ENCODE data around the gene TIMM21.

TIMM21 gene

DNA sequence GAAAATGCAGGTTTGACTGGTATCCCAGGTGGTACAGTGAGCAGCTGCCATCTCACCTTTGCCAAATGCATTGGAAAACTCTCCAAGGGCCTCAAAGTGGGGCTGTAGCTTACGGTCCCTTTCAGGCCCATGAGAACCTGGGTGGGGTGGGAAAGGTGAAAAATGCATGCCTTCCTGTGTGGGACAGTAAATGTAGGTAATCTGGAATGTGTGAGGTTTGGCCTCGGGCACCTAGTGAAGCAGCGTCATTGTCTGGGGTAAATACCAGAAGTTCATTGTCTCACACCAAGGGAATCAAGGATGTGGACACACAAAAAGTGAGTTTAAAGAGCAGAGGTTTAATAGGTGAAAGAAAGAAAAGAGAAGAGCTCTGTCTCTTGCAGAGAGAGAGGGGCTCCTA, 36.6 kb downstream of the TIMM21 start:
- Histone ChIP-seq H2BK5ac (ENCODE audit: low read depth, low read length, poor library complexity, severe bottlenecking) (no peak overlapping the region), H2BK15ac (ENCODE audit: low read depth, poor library complexity, severe bottlenecking) (no peak overlapping the region), H3K4ac (ENCODE audit: low read depth in 1 of 2, low read length in 2 of 2) (no peak overlapping the region), H3K4me1 (ENCODE audit: control insufficient read depth, insufficient read depth, low read depth, low read length) (no peaks in the 10 kb centered on the region), H3K27ac (ENCODE audit: low read length, poor library complexity, severe bottlenecking) (no peak overlapping the region), H3K9me3 (ENCODE audit: control insufficient read depth, low read length) (no peaks in the 10 kb centered on the region), H2BK12ac (ENCODE audit: low read length in 2 of 2) (no peak overlapping the region), H3K4me3 (ENCODE audit: insufficient read depth in 1 of 2, low read depth in 1 of 2, low read length in 2 of 2) (no peak overlapping the region), H3K14ac (ENCODE audit: low read length in 2 of 2) (no peak overlapping the region), H3K4me2 (ENCODE audit: low read length, poor library complexity, severe bottlenecking) (no peak overlapping the region), H2AFZ (ENCODE audit: low read depth, low read length) (no peak overlapping the region), H3K18ac (ENCODE audit: low read depth in 1 of 2, low read length in 2 of 2) (no peak overlapping the region), H3K36me3 (ENCODE audit: control insufficient read depth in 1 of 2, insufficient read depth in 2 of 2, low read depth in 1 of 2, low read length in 2 of 2) (no peaks in the 10 kb centered on the region), H2AK5ac (ENCODE audit: low read length, severe bottlenecking) (no peak overlapping the region), H3K79me1 (replicated peaks; ENCODE audit: low read length, poor library complexity, severe bottlenecking) (no peaks in the 10 kb centered on the region), H3K27me3 (ENCODE audit: control insufficient read depth in 1 of 2, insufficient read depth in 1 of 2, low read length in 2 of 2) (peaks cover 3 to 67% of the 10 kb centered on the region in 2 experiments), H3K23ac (ENCODE audit: low read length in 2 of 2) (no peak overlapping the region), H4K91ac (ENCODE audit: low read length) (no peak overlapping the region), H3K9ac (ENCODE audit: low read length) (no peak overlapping the region), H4K8ac (ENCODE audit: low read length) (no peak overlapping the region), H2BK120ac (ENCODE audit: low read depth, low read length) (no peak overlapping the region)
- 45% methylated on average over 3 of the region's 3 CpGs for WGBS
- no peak for DNase-seq

DNA sequence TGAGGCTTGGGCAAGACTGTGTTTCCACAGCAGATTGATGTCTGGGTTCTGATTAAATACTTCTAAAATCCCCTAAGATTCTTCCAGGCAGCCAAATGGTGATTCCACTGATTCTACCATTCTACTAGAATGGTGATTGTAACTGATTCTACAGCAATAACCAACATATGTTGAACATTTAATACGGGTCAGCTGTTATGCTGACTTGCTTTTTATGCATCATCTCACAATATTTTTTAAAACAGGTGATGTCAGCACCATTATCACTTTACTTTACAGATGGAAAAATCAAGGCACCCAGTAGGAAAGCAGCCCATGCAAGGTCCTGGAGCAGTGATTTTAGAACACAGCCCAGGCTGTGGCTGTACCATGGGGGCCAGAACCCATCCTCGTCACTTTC, 37.5 kb downstream of the TIMM21 start:
- H3K27ac ChIP-seq (ENCODE audit: low read length, poor library complexity, severe bottlenecking) = no peak overlapping the region
- no peak overlapping the region for H3K4me2 ChIP-seq (ENCODE audit: low read length, poor library complexity, severe bottlenecking)
- H2BK12ac ChIP-seq (ENCODE audit: low read length in 2 of 2) = no peak overlapping the region
- H2BK5ac ChIP-seq (ENCODE audit: low read depth, low read length, poor library complexity, severe bottlenecking) = no peak overlapping the region
- H4K91ac ChIP-seq (ENCODE audit: low read length) = no peak overlapping the region
- H3K27me3 ChIP-seq (ENCODE audit: control insufficient read depth in 1 of 2, insufficient read depth in 1 of 2, low read length in 2 of 2) = peaks cover 3 to 59% of the 10 kb centered on the region in 2 experiments
- H2BK15ac ChIP-seq (ENCODE audit: low read depth, poor library complexity, severe bottlenecking) = no peak overlapping the region
- no peak overlapping the region for H2AK5ac ChIP-seq (ENCODE audit: low read length, severe bottlenecking)
- no peak overlapping the region for H3K18ac ChIP-seq (ENCODE audit: low read depth in 1 of 2, low read length in 2 of 2)
- H3K79me1 ChIP-seq (replicated peaks; ENCODE audit: low read length, poor library complexity, severe bottlenecking) = no peaks in the 10 kb centered on the region
- no peak overlapping the region for H2AFZ ChIP-seq (ENCODE audit: low read depth, low read length)
- H3K9me3 ChIP-seq (ENCODE audit: control insufficient read depth, low read length) = no peaks in the 10 kb centered on the region
- DNase-seq = no peak
- no peaks in the 10 kb centered on the region for H3K4me1 ChIP-seq (ENCODE audit: control insufficient read depth, insufficient read depth, low read depth, low read length)
- H4K8ac ChIP-seq (ENCODE audit: low read length) = no peak overlapping the region
- H3K9ac ChIP-seq (ENCODE audit: low read length) = no peak overlapping the region
- no peak overlapping the region for H3K4me3 ChIP-seq (ENCODE audit: insufficient read depth in 1 of 2, low read depth in 1 of 2, low read length in 2 of 2)
- H3K36me3 ChIP-seq (ENCODE audit: control insufficient read depth in 1 of 2, insufficient read depth in 2 of 2, low read depth in 1 of 2, low read length in 2 of 2) = no peaks in the 10 kb centered on the region
- no peak overlapping the region for H3K23ac ChIP-seq (ENCODE audit: low read length in 2 of 2)
- H2BK120ac ChIP-seq (ENCODE audit: low read depth, low read length) = no peak overlapping the region
- no peak overlapping the region for H3K4ac ChIP-seq (ENCODE audit: low read depth in 1 of 2, low read length in 2 of 2)
- H3K14ac ChIP-seq (ENCODE audit: low read length in 2 of 2) = no peak overlapping the region
- WGBS = 97% methylated on average over 2 of the region's 2 CpGs

DNA sequence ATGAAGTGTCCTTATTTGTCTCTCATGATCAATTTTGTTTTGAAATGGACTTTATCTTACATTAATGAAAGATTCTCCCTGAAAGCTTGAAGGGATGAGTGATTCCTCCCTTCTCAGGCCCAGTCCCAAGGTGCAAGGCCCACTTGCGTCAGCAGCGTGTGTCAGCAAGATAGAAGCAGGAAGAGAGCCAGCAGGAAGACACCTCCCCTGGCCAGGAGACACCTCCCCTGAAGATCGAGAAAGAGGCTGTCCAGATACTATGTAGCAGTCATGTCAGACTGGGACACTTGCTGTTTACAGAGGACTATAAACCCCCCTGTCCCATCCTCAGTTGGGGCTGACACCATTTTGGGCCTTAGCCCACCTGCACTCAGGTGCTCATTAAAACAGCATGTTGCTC, 38.3 kb downstream of the TIMM21 start:
- Histone ChIP-seq H2AK5ac (ENCODE audit: low read length, severe bottlenecking) (no peak overlapping the region), H3K9me3 (ENCODE audit: control insufficient read depth, low read length) (no peaks in the 10 kb centered on the region), H2AFZ (ENCODE audit: low read depth, low read length) (no peak overlapping the region), H3K14ac (ENCODE audit: low read length in 2 of 2) (no peak overlapping the region), H2BK12ac (ENCODE audit: low read length in 2 of 2) (no peak overlapping the region), H2BK15ac (ENCODE audit: low read depth, poor library complexity, severe bottlenecking) (no peak overlapping the region), H3K4me1 (ENCODE audit: control insufficient read depth, insufficient read depth, low read depth, low read length) (no peaks in the 10 kb centered on the region), H3K18ac (ENCODE audit: low read depth in 1 of 2, low read length in 2 of 2) (no peak overlapping the region), H3K79me1 (replicated peaks; ENCODE audit: low read length, poor library complexity, severe bottlenecking) (no peaks in the 10 kb centered on the region), H2BK5ac (ENCODE audit: low read depth, low read length, poor library complexity, severe bottlenecking) (no peak overlapping the region), H4K91ac (ENCODE audit: low read length) (no peak overlapping the region), H3K36me3 (ENCODE audit: control insufficient read depth in 1 of 2, insufficient read depth in 2 of 2, low read depth in 1 of 2, low read length in 2 of 2) (no peaks in the 10 kb centered on the region), H3K4ac (ENCODE audit: low read depth in 1 of 2, low read length in 2 of 2) (no peak overlapping the region), H3K4me3 (ENCODE audit: insufficient read depth in 1 of 2, low read depth in 1 of 2, low read length in 2 of 2) (no peak overlapping the region), H3K23ac (ENCODE audit: low read length in 2 of 2) (no peak overlapping the region), H3K27me3 (ENCODE audit: control insufficient read depth in 1 of 2, insufficient read depth in 1 of 2, low read length in 2 of 2) (peaks cover 3 to 58% of the 10 kb centered on the region in 2 experiments), H4K8ac (ENCODE audit: low read length) (no peak overlapping the region), H3K4me2 (ENCODE audit: low read length, poor library complexity, severe bottlenecking) (no peak overlapping the region), H3K9ac (ENCODE audit: low read length) (no peak overlapping the region), H3K27ac (ENCODE audit: low read length, poor library complexity, severe bottlenecking) (no peak overlapping the region), H2BK120ac (ENCODE audit: low read depth, low read length) (no peak overlapping the region)
- 88% methylated on average over 3 of the region's 3 CpGs for WGBS
- DNase-seq = no peak

DNA sequence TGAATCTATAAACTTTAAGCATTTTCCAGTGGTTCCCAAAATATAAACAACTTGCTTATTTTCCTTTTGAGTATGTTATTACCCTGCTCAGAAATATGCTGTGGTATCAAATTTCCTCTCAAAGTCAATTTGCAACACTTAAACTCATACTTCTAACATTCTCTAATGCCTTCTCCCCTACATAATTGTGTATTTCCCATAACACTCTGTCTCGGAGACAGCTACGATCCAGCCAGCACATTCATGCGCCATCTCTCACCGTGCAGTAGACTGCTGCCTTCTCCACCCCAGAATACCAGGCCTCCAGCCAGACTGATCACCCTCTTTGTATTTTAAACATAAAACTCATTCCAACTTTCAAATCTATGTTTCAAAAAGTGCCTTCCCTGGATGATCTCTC, 41.8 kb downstream of the TIMM21 start:
- H3K9ac ChIP-seq (ENCODE audit: low read length) = no peak overlapping the region
- H4K91ac ChIP-seq (ENCODE audit: low read length) = no peak overlapping the region
- DNase-seq = peak; percentile 18
- no peak overlapping the region for H3K4me2 ChIP-seq (ENCODE audit: low read length, poor library complexity, severe bottlenecking)
- no peak overlapping the region for H3K14ac ChIP-seq (ENCODE audit: low read length in 2 of 2)
- no peak overlapping the region for H3K4ac ChIP-seq (ENCODE audit: low read depth in 1 of 2, low read length in 2 of 2)
- H3K18ac ChIP-seq (ENCODE audit: low read depth in 1 of 2, low read length in 2 of 2) = no peak overlapping the region
- H3K27me3 ChIP-seq (ENCODE audit: control insufficient read depth in 1 of 2, insufficient read depth in 1 of 2, low read length in 2 of 2) = peaks cover 9 to 40% of the 10 kb centered on the region in 2 experiments
- no peaks in the 10 kb centered on the region for H3K79me1 ChIP-seq (replicated peaks; ENCODE audit: low read length, poor library complexity, severe bottlenecking)
- no peak overlapping the region for H2BK120ac ChIP-seq (ENCODE audit: low read depth, low read length)
- H3K27ac ChIP-seq (ENCODE audit: low read length, poor library complexity, severe bottlenecking) = no peak overlapping the region
- no peak overlapping the region for H2AK5ac ChIP-seq (ENCODE audit: low read length, severe bottlenecking)
- no peak overlapping the region for H2BK5ac ChIP-seq (ENCODE audit: low read depth, low read length, poor library complexity, severe bottlenecking)
- H3K9me3 ChIP-seq (ENCODE audit: control insufficient read depth, low read length) = no peaks in the 10 kb centered on the region
- no peaks in the 10 kb centered on the region for H3K4me1 ChIP-seq (ENCODE audit: control insufficient read depth, insufficient read depth, low read depth, low read length)
- H3K23ac ChIP-seq (ENCODE audit: low read length in 2 of 2) = no peak overlapping the region
- no peak overlapping the region for H4K8ac ChIP-seq (ENCODE audit: low read length)
- WGBS = 61% methylated on average over 4 of the region's 4 CpGs
- no peak overlapping the region for H2BK12ac ChIP-seq (ENCODE audit: low read length in 2 of 2)
- H3K36me3 ChIP-seq (ENCODE audit: control insufficient read depth in 1 of 2, insufficient read depth in 2 of 2, low read depth in 1 of 2, low read length in 2 of 2) = no peaks in the 10 kb centered on the region
- H2BK15ac ChIP-seq (ENCODE audit: low read depth, poor library complexity, severe bottlenecking) = no peak overlapping the region
- peak overlapping the region in 1 of 2 experiments; percentile 25 for H3K4me3 ChIP-seq (ENCODE audit: insufficient read depth in 1 of 2, low read depth in 1 of 2, low read length in 2 of 2)
- H2AFZ ChIP-seq (ENCODE audit: low read depth, low read length) = no peak overlapping the region

All from mesenchymal stem cell (in vitro differentiated cells and primary cell).